Measurements from ENCODE around the gene EP400.

Gene EP400

GRCh38 chr12:132118876-132119275 lies 169.1 kb downstream of the EP400 start:
- TF ChIP-seq CTCF (IDR thresholded peaks at IDR 0.05), result no peak

GRCh38 chr12:132121283-132121682 lies 171.5 kb downstream of the EP400 start:
- TF ChIP-seq CTCF (IDR thresholded peaks at IDR 0.05), result no peak

GRCh38 chr12:132123970-132124765 lies 174.4 kb downstream of the EP400 start:
- TF ChIP-seq CTCF (IDR thresholded peaks at IDR 0.05), result no peak

- TF ChIP-seq CTCF (IDR thresholded peaks at IDR 0.05), result no peak
These were observed 175.2 kb downstream of the EP400 start for GRCh38 chr12:132124766-132125425.

- TF ChIP-seq CTCF (IDR thresholded peaks at IDR 0.05), result no peak
These were observed 176.0 kb downstream of the EP400 start for GRCh38 chr12:132125736-132126135.

- no peak for TF ChIP-seq CTCF (IDR thresholded peaks at IDR 0.05)
These were observed 177.3 kb downstream of the EP400 start for GRCh38 chr12:132127041-132127440.

- TF ChIP-seq CTCF (IDR thresholded peaks at IDR 0.05), result no peak
These were observed 179.3 kb downstream of the EP400 start for GRCh38 chr12:132129007-132129406.

All from LNCAP (cell line).